Stomach (tissue), 4 donors: Measurements from ENCODE around the gene SIRPA.

ENCODE experiments used
- EP300 ChIP-seq: sonication (generic); formaldehyde crosslinking; IDR thresholded peaks from one replicate; pipeline ENCODE4 v1.6.1; 2017; ENCODE audit warnings: antibody characterized with exemption
- POLR2A ChIP-seq, 4 donors: fragments of 450-650 bp; IDR thresholded peaks; one replicate each; pipeline ENCODE4 v1.6.1; 2016; ENCODE audit warnings: antibody characterized with exemption in 4 of 4, control low read depth in 2 of 4, mild to moderate bottlenecking in 1 of 4, moderate library complexity in 1 of 4
- TF ChIP-seq, protein P1 (sequence below), 7 experiments: fragments of 450-650 bp in 4 of 7; fragments of 200-600 bp in 3 of 7; sonication (generic) in 3 of 7; IDR thresholded peaks; one replicate each; pipeline ENCODE4 v1.5.1; 2016 to 2019; ENCODE audit warnings: antibody characterized with exemption in 7 of 7, control low read depth in 2 of 7, mild to moderate bottlenecking in 1 of 7

DNA sequence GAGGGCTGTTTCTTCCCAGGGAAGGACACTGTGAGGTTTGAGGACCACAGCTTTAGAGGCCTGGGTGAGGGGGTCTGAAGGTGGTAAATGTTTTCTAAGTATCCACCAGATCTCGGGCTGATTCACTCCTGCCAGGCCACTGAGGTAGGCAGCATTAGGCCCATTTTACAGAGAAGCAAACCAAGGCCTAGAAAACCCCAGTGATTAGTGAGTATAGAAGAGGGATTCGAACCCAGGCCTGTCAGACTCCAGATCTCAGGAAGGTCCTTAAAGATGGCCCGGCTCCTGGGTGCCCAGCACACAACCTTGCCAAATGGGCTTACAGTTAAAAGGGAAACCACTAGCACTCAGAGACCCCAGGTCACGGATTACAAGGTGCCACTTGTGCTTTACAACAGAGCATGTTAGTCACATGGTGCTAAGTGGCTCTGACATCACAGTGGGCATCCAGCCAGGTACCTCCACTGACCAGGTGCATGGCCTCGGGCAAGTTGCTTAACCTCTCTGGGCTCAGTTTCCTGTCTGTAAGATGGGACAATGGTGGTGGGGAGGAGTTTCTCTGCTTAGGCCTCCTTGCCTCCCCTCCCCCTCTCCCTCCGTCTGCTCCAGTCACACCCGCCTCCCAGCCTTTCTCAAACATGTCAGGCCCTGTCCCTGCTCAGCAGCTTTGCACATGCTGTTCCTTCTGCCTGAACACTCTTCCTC is 18.8 kb upstream of the SIRPA start:
- TF ChIP-seq EP300 = no peak
- TF ChIP-seq POLR2A (IDR thresholded peaks at IDR 0.05) = no peak
- TF ChIP-seq, protein P1, sequence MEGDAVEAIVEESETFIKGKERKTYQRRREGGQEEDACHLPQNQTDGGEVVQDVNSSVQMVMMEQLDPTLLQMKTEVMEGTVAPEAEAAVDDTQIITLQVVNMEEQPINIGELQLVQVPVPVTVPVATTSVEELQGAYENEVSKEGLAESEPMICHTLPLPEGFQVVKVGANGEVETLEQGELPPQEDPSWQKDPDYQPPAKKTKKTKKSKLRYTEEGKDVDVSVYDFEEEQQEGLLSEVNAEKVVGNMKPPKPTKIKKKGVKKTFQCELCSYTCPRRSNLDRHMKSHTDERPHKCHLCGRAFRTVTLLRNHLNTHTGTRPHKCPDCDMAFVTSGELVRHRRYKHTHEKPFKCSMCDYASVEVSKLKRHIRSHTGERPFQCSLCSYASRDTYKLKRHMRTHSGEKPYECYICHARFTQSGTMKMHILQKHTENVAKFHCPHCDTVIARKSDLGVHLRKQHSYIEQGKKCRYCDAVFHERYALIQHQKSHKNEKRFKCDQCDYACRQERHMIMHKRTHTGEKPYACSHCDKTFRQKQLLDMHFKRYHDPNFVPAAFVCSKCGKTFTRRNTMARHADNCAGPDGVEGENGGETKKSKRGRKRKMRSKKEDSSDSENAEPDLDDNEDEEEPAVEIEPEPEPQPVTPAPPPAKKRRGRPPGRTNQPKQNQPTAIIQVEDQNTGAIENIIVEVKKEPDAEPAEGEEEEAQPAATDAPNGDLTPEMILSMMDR (IDR thresholded peaks at IDR 0.05) = no peak
